HL-60 (cell line): Measurements from ENCODE around the gene BIRC7.

Experiments
- CTCF ChIP-seq: IDR thresholded peaks from one replicate; pipeline ENCODE4 v1.5.1; 2011; ENCODE audit warnings: low read length, control low read depth, inconsistent platforms; ENCODE audit not compliant: insufficient read depth
- GABPA ChIP-seq: IDR thresholded peaks from 2 replicates; pipeline ENCODE4 v1.6.1; 2012; ENCODE audit warnings: low read depth
- POLR2AphosphoS5 ChIP-seq: IDR thresholded peaks from 2 replicates; pipeline ENCODE4 v1.6.1; 2012; ENCODE audit warnings: low read depth
- REST ChIP-seq: IDR thresholded peaks from 2 replicates; pipeline ENCODE4 v1.6.1; 2012; ENCODE audit warnings: low read depth; ENCODE audit not compliant: insufficient replicate concordance
- SPI1 ChIP-seq: IDR thresholded peaks from 2 replicates; pipeline ENCODE4 v1.6.1; 2012; ENCODE audit warnings: low read depth, mild to moderate bottlenecking, borderline replicate concordance

GRCh38 chr20:63285636-63286615 is 50.2 kb downstream of the BIRC7 start:
- no peak for TF ChIP-seq CTCF
- TF ChIP-seq GABPA, result no peak
- no peak for TF ChIP-seq REST
- no peak for TF ChIP-seq POLR2AphosphoS5
- no peak for TF ChIP-seq SPI1
